GM23338 (cell line): ENCODE data around the gene ADAM30. TPM values are rescaled to one million over a fixed set of nuclear protein-coding genes. Genes with fewer than 3 reads are reported as not detected.

Experiments
- ATAC-seq: fragments of 200-7000 bp; cut with Tn5 transposase; 3 replicates; pipeline ENCODE4 v1.9.1; 2020
- DNase-seq: peaks from one replicate; pipeline ENCODE4 v3.0.0-alpha.2; 2015; ENCODE audit warnings: low spot score
- H2AFZ ChIP-seq: fragments of 200-600 bp; sonication (generic); 2 replicates; pipeline ENCODE4 v1.8.0; 2016; ENCODE audit warnings: antibody characterized with exemption, mild to moderate bottlenecking, moderate library complexity
- H3F3A ChIP-seq: fragments of 200-600 bp; sonication (generic); replicated peaks from 2 replicates; pipeline ENCODE4 v1.8.0; 2017; ENCODE audit warnings: antibody characterized with exemption, mixed run types, low read depth
- H3K27ac ChIP-seq: fragments of 200-600 bp; sonication (generic); 2 replicates; pipeline ENCODE4 v1.6.1; 2016; ENCODE audit warnings: low read depth
- H3K27me3 ChIP-seq: fragments of 200-600 bp; sonication (generic); 2 replicates; pipeline ENCODE4 v1.8.0; 2016; ENCODE audit warnings: mild to moderate bottlenecking, mixed run types, moderate library complexity; ENCODE audit not compliant: insufficient read depth
- H3K36me3 ChIP-seq: fragments of 200-600 bp; sonication (generic); 2 replicates; pipeline ENCODE4 v1.8.0; 2016; ENCODE audit warnings: mild to moderate bottlenecking; ENCODE audit not compliant: insufficient read depth
- H3K4me1 ChIP-seq: fragments of 200-600 bp; sonication (generic); 2 replicates; pipeline ENCODE4 v1.8.0; 2016; ENCODE audit warnings: mild to moderate bottlenecking, moderate library complexity; ENCODE audit not compliant: insufficient read depth
- H3K4me2 ChIP-seq: fragments of 200-600 bp; sonication (generic); 2 replicates; pipeline ENCODE4 v1.7.1; 2017; ENCODE audit warnings: mixed run types
- H3K4me3 ChIP-seq: fragments of 200-600 bp; sonication (generic); 2 replicates; pipeline ENCODE4 v1.6.1; 2016; ENCODE audit warnings: mixed run types
- H3K79me2 ChIP-seq: fragments of 200-600 bp; sonication (generic); replicated peaks from 2 replicates; pipeline ENCODE4 v1.8.0; 2017; ENCODE audit warnings: mild to moderate bottlenecking; ENCODE audit not compliant: insufficient read depth
- H3K9me2 ChIP-seq: fragments of 200-600 bp; sonication (generic); 2 replicates; pipeline ENCODE4 v1.8.0; 2017; ENCODE audit not compliant: insufficient read depth
- H4K20me1 ChIP-seq: fragments of 200-600 bp; sonication (generic); replicated peaks from 2 replicates; pipeline ENCODE4 v1.8.0; 2017; ENCODE audit warnings: mild to moderate bottlenecking; ENCODE audit not compliant: insufficient read depth
- H3K27ac Mint-ChIP-seq: 2 replicates; pipeline ENCODE4 v1.8.0; 2020; ENCODE audit warnings: inconsistent platforms, mild to moderate bottlenecking, moderate library complexity, mixed read lengths
- H3K27me3 Mint-ChIP-seq: 3 replicates; pipeline ENCODE4 v1.8.0; 2022; ENCODE audit warnings: low read depth, mild to moderate bottlenecking, moderate library complexity, mixed read lengths, inconsistent platforms; ENCODE audit not compliant: insufficient read depth, poor library complexity
- H3K36me3 Mint-ChIP-seq: 3 replicates; pipeline ENCODE4 v1.8.0; 2021; ENCODE audit warnings: low read depth, mild to moderate bottlenecking, inconsistent platforms, moderate library complexity, mixed read lengths
- H3K4me1 Mint-ChIP-seq: 3 replicates; pipeline ENCODE4 v1.8.0; 2020; ENCODE audit warnings: mild to moderate bottlenecking, inconsistent platforms, mixed read lengths
- H3K4me3 Mint-ChIP-seq: 3 replicates; pipeline ENCODE4 v1.8.0; 2021; ENCODE audit warnings: moderate library complexity, mild to moderate bottlenecking, inconsistent platforms, mixed read lengths
- H3K9me3 Mint-ChIP-seq: 3 replicates; pipeline ENCODE4 v1.8.0; 2020; ENCODE audit warnings: moderate library complexity, mild to moderate bottlenecking, inconsistent platforms, mixed read lengths
- CREB1 ChIP-seq: fragments of 250-450 bp; sonication (Bioruptor Pico); IDR thresholded peaks from 2 replicates; pipeline ENCODE4 v1.5.0; 2020; ENCODE audit warnings: low read depth, mild to moderate bottlenecking, moderate library complexity
- ETS1 ChIP-seq: IDR thresholded peaks from 2 replicates; pipeline ENCODE4 v1.6.1; 2016; ENCODE audit warnings: antibody characterized with exemption
- EZH2 ChIP-seq: fragments of 200-600 bp; sonication (generic); IDR thresholded peaks from one replicate; pipeline ENCODE4 v1.8.0; 2017; ENCODE audit warnings: antibody characterized with exemption, mild to moderate bottlenecking, low read depth; ENCODE audit not compliant: unreplicated experiment
- EZH2phosphoT487 ChIP-seq: fragments of 200-600 bp; sonication (generic); IDR thresholded peaks from one replicate; pipeline ENCODE4 v1.8.1; 2018; ENCODE audit warnings: antibody characterized with exemption; ENCODE audit not compliant: unreplicated experiment
- JUNB ChIP-seq: IDR thresholded peaks from one replicate; pipeline ENCODE4 v1.6.1; 2016; ENCODE audit warnings: antibody characterized with exemption; ENCODE audit not compliant: unreplicated experiment
- NANOG ChIP-seq: IDR thresholded peaks from 2 replicates; pipeline ENCODE4 v1.6.1; 2016; ENCODE audit warnings: antibody characterized with exemption, borderline replicate concordance
- POLR2AphosphoS5 ChIP-seq: IDR thresholded peaks from 2 replicates; pipeline ENCODE4 v1.6.1; 2016; ENCODE audit warnings: antibody characterized with exemption, low read depth
- STAT1 ChIP-seq: IDR thresholded peaks from one replicate; pipeline ENCODE4 v1.6.1; 2016; ENCODE audit warnings: antibody characterized with exemption; ENCODE audit not compliant: unreplicated experiment
- ZNF114 ChIP-seq: fragments of 250-450 bp; sonication (Bioruptor Pico); IDR thresholded peaks from 2 replicates; pipeline ENCODE4 v1.5.0; 2020; ENCODE audit warnings: mild to moderate bottlenecking, moderate library complexity
- ZNF331 ChIP-seq: fragments of 250-450 bp; sonication (Bioruptor Pico); IDR thresholded peaks from 2 replicates; pipeline ENCODE4 v1.5.0; 2020; ENCODE audit warnings: low read depth, mild to moderate bottlenecking, moderate library complexity
- polyA plus RNA-seq: library from polyadenylated mRNA; unstranded; fragments of >200 nt; fragmentation: Nextera tagmentation; extraction: Ambion mirVana; gene quantifications from 2 replicates; pipeline ENCODE4 v1.2.1, GENCODE V29; 2016
- total RNA-seq: library from RNA; depleted of rRNA; stranded (reverse); fragments of >200 nt; shearing (Covaris generic); gene quantifications from 2 replicates; pipeline ENCODE4 v1.2.3, GENCODE V29; 2014
- TF ChIP-seq, protein P1 (sequence below), 2 experiments: fragments of 200-600 bp in 1 of 2; sonication (generic) in 1 of 2; conservative IDR thresholded peaks; 2 replicates each; pipeline versions ENCODE4 v1.5.1 to v1.6.1; 2016 to 2017; ENCODE audit warnings: antibody characterized with exemption in 2 of 2, low read depth in 2 of 2, mild to moderate bottlenecking in 2 of 2, moderate library complexity in 1 of 2
- TF ChIP-seq, protein P2 (sequence below): fragments of 250-450 bp; sonication (Bioruptor Pico); IDR thresholded peaks from 2 replicates; pipeline ENCODE4 v1.5.0; 2020; ENCODE audit warnings: mild to moderate bottlenecking, moderate library complexity

Gene ADAM30
- total and polyA plus RNA-seq, 2 experiments from 2014 or later: not detected

DNA sequence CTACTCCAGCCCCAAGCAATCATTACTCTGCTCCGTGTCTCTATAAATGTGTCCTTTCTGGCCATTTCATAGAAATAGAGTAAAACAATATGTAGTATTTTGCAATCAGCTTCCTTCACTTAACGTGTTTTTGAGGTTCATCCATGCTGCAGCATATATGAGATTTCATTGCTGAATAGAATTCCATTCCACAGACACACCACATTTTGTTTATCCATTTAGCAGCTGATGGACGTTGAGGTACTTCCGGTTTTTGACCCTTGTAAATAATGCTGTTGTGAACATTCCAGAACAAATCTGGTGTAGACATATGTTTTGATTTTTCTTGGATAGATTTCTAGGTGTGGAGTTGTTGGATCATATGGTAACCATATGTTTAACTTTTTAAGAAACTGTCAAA, 30.7 kb downstream of the ADAM30 start (continued):
- TF ChIP-seq, protein P1, sequence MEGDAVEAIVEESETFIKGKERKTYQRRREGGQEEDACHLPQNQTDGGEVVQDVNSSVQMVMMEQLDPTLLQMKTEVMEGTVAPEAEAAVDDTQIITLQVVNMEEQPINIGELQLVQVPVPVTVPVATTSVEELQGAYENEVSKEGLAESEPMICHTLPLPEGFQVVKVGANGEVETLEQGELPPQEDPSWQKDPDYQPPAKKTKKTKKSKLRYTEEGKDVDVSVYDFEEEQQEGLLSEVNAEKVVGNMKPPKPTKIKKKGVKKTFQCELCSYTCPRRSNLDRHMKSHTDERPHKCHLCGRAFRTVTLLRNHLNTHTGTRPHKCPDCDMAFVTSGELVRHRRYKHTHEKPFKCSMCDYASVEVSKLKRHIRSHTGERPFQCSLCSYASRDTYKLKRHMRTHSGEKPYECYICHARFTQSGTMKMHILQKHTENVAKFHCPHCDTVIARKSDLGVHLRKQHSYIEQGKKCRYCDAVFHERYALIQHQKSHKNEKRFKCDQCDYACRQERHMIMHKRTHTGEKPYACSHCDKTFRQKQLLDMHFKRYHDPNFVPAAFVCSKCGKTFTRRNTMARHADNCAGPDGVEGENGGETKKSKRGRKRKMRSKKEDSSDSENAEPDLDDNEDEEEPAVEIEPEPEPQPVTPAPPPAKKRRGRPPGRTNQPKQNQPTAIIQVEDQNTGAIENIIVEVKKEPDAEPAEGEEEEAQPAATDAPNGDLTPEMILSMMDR (conservative IDR thresholded peaks at IDR 0.05; ENCODE audit: low read depth in 2 of 2): no peak
- no peak for TF ChIP-seq POLR2AphosphoS5
- no peak for TF ChIP-seq ZNF114
- TF ChIP-seq STAT1: no peak
- no peak for TF ChIP-seq ZNF331 (CRISPR knock-in tag)
- TF ChIP-seq ETS1: no peak
- TF ChIP-seq JUNB: no peak

GRCh38 chr1:119862276-119862675, 34.0 kb downstream of the ADAM30 start:
- Histone ChIP-seq H3K27me3 (no peaks in the 10 kb centered on the region), H3K4me1 (no peaks in the 10 kb centered on the region), H2AFZ (no peak overlapping the region), H3K79me2 (no peaks in the 10 kb centered on the region), H3K4me2 (no peak overlapping the region), H3K4me3 (no peak overlapping the region), H3F3A (no peaks in the 10 kb centered on the region), H4K20me1 (no peaks in the 10 kb centered on the region), H3K27ac (no peak overlapping the region), H3K36me3 (no peaks in the 10 kb centered on the region), H3K9me2 (no peaks in the 10 kb centered on the region)
- Mint-ChIP-seq H3K27ac (no peak overlapping the region), H3K4me3 (no peak overlapping the region), H3K9me3 (no peaks in the 10 kb centered on the region), H3K27me3 (no peaks in the 10 kb centered on the region), H3K4me1 (no peaks in the 10 kb centered on the region), H3K36me3 (no peaks in the 10 kb centered on the region)
- no peak for ATAC-seq
- DNase-seq: no peak
- TF ChIP-seq ZNF114 (no peak), STAT1 (no peak), CREB1 (CRISPR knock-in tag) (no peak), JUNB (no peak), NANOG (no peak), ZNF331 (CRISPR knock-in tag) (no peak), EZH2 (no peak), ETS1 (no peak), POLR2AphosphoS5 (no peak), EZH2phosphoT487 (no peak)
- TF ChIP-seq, protein P2, sequence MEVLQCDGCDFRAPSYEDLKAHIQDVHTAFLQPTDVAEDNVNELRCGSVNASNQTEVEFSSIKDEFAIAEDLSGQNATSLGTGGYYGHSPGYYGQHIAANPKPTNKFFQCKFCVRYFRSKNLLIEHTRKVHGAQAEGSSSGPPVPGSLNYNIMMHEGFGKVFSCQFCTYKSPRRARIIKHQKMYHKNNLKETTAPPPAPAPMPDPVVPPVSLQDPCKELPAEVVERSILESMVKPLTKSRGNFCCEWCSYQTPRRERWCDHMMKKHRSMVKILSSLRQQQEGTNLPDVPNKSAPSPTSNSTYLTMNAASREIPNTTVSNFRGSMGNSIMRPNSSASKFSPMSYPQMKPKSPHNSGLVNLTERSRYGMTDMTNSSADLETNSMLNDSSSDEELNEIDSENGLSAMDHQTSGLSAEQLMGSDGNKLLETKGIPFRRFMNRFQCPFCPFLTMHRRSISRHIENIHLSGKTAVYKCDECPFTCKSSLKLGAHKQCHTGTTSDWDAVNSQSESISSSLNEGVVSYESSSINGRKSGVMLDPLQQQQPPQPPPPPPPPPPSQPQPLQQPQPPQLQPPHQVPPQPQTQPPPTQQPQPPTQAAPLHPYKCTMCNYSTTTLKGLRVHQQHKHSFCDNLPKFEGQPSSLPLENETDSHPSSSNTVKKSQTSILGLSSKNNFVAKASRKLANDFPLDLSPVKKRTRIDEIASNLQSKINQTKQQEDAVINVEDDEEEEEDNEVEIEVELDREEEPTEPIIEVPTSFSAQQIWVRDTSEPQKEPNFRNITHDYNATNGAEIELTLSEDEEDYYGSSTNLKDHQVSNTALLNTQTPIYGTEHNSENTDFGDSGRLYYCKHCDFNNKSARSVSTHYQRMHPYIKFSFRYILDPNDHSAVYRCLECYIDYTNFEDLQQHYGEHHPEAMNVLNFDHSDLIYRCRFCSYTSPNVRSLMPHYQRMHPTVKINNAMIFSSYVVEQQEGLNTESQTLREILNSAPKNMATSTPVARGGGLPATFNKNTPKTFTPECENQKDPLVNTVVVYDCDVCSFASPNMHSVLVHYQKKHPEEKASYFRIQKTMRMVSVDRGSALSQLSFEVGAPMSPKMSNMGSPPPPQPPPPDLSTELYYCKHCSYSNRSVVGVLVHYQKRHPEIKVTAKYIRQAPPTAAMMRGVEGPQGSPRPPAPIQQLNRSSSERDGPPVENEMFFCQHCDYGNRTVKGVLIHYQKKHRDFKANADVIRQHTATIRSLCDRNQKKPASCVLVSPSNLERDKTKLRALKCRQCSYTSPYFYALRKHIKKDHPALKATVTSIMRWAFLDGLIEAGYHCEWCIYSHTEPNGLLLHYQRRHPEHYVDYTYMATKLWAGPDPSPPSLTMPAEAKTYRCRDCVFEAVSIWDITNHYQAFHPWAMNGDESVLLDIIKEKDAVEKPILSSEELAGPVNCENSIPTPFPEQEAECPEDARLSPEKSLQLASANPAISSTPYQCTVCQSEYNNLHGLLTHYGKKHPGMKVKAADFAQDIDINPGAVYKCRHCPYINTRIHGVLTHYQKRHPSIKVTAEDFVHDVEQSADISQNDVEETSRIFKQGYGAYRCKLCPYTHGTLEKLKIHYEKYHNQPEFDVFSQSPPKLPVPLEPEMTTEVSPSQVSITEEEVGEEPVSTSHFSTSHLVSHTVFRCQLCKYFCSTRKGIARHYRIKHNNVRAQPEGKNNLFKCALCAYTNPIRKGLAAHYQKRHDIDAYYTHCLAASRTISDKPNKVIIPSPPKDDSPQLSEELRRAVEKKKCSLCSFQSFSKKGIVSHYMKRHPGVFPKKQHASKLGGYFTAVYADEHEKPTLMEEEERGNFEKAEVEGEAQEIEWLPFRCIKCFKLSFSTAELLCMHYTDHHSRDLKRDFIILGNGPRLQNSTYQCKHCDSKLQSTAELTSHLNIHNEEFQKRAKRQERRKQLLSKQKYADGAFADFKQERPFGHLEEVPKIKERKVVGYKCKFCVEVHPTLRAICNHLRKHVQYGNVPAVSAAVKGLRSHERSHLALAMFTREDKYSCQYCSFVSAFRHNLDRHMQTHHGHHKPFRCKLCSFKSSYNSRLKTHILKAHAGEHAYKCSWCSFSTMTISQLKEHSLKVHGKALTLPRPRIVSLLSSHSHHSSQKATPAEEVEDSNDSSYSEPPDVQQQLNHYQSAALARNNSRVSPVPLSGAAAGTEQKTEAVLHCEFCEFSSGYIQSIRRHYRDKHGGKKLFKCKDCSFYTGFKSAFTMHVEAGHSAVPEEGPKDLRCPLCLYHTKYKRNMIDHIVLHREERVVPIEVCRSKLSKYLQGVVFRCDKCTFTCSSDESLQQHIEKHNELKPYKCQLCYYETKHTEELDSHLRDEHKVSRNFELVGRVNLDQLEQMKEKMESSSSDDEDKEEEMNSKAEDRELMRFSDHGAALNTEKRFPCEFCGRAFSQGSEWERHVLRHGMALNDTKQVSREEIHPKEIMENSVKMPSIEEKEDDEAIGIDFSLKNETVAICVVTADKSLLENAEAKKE (CRISPR knock-in tag): no peak
- TF ChIP-seq, protein P1 (conservative IDR thresholded peaks at IDR 0.05; ENCODE audit: low read depth in 2 of 2): no peak
